Embryonic facial prominence (tissue), 1 donor: ENCODE results near the gene SYNJ1.
A peak's percentile ranks its signal among the peaks of the same experiment; 100 is the strongest.
"Not testable (repeated sequence)": the region's sequence is repeated elsewhere in the genome, so short reads cannot be mapped to it uniquely, and the experiment has no call there.

Experiments
- DNase-seq: peaks from one replicate; pipeline ENCODE4 v3.0.0-alpha.2; 2016; ENCODE audit errors: extremely low spot score

Gene SYNJ1

GRCh38 chr21:32727687-32728455, at the start of gene SYNJ1:
TSS of gene SYNJ1 (minus strand) at chr21:32728013. CDS start at chr21:32726895, 1,118 bp downstream.
- peak; percentile 91 for DNase-seq

- DNase-seq: no peak
Observed at GRCh38 chr21:32777269-32777668, 49.5 kb upstream of the SYNJ1 start.

DNA sequence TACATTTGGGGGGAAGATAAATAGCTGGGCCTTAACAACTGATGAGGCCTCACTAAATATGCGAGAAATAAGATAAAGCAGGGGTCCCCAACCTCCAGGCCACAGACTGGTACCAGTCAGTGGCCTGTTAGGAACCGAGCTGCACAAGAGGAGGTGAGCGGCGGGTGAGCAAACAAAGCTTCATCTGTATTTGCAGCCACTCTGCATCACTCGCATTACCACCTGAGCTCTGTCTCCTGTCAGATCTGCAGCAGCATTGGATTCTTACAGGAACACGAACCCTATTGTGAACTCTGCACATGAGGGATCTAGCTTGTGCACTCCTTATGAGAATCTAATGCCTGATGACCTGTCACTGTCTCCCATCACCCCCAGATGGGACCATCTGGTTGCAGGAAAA, 48.9 kb upstream of the SYNJ1 start:
- no peak for DNase-seq

DNA sequence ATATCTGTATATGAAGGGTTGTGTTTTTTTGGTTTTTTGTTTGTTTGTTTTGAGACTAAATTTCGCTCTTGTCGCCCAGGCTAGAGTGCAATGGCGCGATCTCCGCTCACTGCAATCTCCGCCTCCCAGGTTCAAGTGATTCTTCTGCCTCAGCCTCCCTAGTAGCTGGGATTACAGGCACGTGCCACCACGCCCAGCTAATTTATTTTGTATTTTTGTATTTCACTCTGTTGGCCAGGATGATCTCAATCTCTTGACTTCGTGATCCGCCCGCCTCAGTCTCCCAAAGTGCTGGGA, 45.2 kb upstream of the SYNJ1 start:
- not testable (repeated sequence) for DNase-seq

- peak; percentile 7 for DNase-seq
Observed at GRCh38 chr21:32772281-32773047, 44.7 kb upstream of the SYNJ1 start.

- peak; percentile 9 for DNase-seq
Observed at GRCh38 chr21:32770871-32771523, 43.2 kb upstream of the SYNJ1 start.

GRCh38 chr21:32768530-32768929, 40.7 kb upstream of the SYNJ1 start:
- no peak for DNase-seq

- no peak for DNase-seq
Observed at GRCh38 chr21:32765058-32765457, 37.2 kb upstream of the SYNJ1 start.

DNA sequence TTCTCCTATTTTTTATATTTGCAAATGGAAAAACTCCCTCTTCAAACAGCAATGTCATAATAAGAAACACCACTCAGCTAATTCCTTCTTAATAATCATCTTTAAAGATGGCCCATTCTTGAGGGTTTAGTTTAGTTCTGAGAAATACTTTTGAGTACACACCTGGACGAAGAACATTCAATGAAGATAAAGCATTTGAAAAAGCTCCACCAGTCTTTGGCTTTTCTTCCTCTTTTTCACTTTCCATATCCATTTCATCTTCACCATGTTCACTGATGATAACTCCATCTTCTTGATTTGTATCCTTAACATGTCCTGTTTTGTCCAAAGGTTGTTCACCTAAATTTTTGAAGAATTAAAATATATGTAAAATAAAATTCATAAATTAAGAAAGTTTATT, 36.4 kb upstream of the SYNJ1 start:
- no peak for DNase-seq

- no peak for DNase-seq
Observed at GRCh38 chr21:32757804-32758203, 30.0 kb upstream of the SYNJ1 start.

- no peak for DNase-seq
Observed at GRCh38 chr21:32756096-32756495, 28.3 kb upstream of the SYNJ1 start.

DNA sequence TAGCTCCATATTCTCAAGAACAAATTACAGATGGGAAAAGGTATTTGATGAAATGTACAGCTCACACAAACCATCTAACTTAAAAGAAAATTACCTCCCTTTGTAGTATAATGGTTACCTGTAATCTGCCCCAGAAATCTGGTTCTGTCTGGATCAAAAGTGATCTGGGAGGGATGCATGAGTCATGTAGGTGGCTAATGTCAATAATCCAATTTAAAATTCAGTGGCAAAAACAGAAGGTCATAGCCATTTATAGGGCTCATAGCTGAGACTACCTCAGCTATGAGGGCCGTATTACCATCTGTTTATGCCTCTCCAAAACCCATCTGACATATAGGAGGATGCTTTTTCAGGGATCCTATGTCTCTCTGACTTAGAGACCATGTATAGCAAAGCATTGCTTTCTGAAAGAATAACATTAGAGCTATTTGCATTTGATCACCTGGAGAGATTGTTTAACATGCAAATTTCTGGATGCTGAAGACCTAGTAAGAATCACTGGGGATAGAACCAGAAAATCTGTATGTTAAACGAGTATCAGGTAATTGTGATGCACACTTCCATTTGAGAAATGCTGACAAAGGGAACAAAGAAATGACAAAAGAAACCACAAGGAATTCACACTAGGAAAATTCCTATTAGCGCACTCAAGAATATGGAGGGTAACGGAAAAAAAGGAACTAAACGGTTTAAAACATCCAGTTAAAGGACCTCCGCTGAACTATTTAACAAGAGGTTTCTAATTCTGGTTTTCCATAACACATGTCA, 26.2 kb upstream of the SYNJ1 start:
- DNase-seq: no peak

DNA sequence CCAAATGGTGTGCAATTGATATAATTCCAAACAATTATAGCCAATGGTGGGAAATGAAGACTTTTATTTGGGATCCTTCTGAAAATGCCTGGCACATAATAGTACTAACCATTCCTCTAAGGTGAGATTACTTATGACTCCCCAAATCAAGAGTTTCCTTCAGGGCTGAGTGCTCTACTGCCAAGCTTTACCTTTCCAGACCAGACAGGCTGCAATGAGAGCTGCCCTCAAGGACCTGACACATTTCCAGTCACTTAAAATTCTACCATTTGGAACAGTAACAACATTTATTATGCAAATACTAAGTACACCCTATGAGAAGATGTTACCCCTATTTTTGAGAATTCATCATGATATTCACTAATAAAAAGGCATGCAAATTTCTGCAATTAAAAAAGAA, 22.6 kb upstream of the SYNJ1 start:
- DNase-seq: no peak

GRCh38 chr21:32749662-32750061, 21.8 kb upstream of the SYNJ1 start:
- DNase-seq: no peak

DNA sequence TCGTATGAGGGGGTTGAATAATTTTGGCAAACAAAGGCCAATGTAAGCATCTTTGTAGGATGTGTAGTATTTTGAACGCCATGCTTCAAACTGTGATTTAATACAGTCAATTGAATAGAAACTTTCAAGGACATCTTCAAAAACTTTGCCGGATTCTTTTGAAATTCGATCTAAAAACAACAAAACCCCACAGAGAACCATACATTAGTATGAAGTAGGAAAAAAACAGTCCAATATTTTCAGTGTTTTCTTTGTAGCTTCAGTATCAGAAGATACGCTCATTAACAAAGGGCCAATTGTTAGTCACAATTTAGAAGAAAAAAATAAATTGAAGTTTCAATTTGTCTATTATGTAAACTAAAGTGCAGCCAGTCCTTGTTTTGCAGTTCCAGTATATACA, 20.7 kb upstream of the SYNJ1 start:
- no peak for DNase-seq

GRCh38 chr21:32747396-32747795, 19.6 kb upstream of the SYNJ1 start:
- DNase-seq: no peak

DNA sequence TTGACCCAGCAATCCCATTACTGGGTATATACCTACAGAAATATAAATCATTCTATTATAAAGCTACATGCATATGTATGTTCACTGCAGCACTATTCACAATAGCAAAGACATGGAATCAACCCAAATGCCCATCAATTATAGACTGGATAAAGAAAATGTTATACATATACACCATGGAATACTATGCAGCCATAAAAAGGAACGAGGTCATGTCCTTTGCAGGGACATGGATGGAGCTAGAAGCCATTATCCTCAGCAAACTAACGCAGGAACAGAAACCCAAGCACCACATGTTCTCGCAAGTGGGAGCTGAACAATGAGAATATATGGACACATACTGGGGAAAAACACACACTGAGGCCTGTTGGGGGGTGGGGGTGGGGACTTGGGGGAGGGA, 18.9 kb upstream of the SYNJ1 start:
- not testable (repeated sequence) for DNase-seq

DNA sequence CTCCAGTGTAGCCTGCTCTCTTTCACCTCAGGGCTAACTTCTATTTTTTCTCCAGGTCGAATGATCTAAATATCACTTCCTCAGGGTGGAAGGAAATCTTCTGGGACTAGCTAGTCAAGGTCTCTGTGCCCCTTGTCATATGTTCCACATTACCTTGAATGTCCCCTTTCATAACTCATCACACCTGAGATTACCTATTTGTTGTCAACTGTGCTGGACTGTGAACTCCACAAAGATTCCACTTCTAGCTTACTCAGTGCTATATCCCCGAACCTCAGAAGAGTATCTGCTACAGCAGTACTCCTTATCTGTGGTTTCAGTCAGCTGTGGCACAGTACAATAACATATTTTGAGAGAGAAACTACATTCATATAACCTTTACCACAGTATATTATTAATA, 14.6 kb upstream of the SYNJ1 start:
- DNase-seq: no peak

GRCh38 chr21:32741336-32741735, 13.5 kb upstream of the SYNJ1 start:
- DNase-seq: no peak

DNA sequence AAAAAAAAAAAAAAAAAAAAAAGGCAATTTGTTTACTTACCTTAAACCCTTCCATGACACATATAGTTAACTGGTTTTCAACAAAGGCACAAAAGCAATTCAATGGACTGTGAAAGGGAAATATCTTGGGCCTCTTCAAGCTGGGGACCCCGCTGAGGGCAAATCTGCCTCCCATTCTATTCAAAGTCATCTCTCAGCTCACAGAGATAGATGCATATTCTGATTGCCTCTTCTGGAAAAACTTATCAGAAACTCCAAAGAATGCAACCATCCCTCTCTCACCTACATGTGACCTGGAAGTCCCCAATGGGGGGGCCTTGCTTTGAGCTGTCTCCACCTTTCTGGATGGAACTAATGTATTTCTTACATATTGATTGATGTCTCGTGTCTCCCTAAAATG, 12.1 kb upstream of the SYNJ1 start:
- no peak for DNase-seq

DNA sequence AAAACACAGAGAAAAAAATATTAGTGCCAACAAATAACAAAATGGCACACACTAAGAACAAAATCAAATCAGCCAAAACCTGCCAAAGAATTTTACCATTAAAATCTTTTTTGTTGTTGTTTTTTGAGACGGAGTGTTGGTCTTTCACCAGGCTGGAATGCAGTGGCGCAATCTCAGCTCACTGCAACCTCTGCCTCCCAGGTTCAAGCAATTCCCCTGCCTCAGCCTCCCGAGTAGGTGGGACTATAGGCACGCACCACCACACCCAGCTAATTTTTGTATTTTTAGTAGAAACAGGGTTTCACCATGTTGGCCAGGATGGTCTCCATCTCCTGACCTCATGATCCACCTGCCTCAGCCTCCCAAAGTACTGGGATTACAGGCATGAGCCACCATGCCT, 8.3 kb upstream of the SYNJ1 start:
- DNase-seq: not testable (repeated sequence)

- DNase-seq: no peak
Observed at GRCh38 chr21:32735524-32735923, 7.7 kb upstream of the SYNJ1 start.
